ENCODE measurements around the gene GPAM.

GPAM gene

GRCh38 chr10:112185959-112186358, 2.4 kb upstream of the GPAM start:
- no peak overlapping the region for H3K4me3 ChIP-seq
- H3K36me3 ChIP-seq (replicated peaks) = no peaks in the 10 kb centered on the region
- no peaks in the 10 kb centered on the region for H3K27me3 ChIP-seq (ENCODE audit: low read depth)
- H3K4me1 ChIP-seq = peaks cover 15% of the 10 kb centered on the region
- no peak for DNase-seq (ENCODE audit: low spot score in 2 of 2)
- no peaks in the 10 kb centered on the region for H3K9me3 ChIP-seq
- in situ Hi-C loops (cut with MboI; ENCODE audit: low sequenced_read_pairs) = no loop called here

GRCh38 chr10:112184379-112184778, 814 bp upstream of the GPAM start:
- no peaks in the 10 kb centered on the region for H3K27me3 ChIP-seq (ENCODE audit: low read depth)
- peak overlapping the region; percentile 63 for H3K4me3 ChIP-seq
- in situ Hi-C loops (cut with MboI; ENCODE audit: low sequenced_read_pairs) = no loop called here
- peaks cover 15% of the 10 kb centered on the region for H3K4me1 ChIP-seq
- no peak for DNase-seq (ENCODE audit: low spot score in 2 of 2)
- H3K9me3 ChIP-seq = no peaks in the 10 kb centered on the region
- H3K36me3 ChIP-seq (replicated peaks) = peaks cover 4% of the 10 kb centered on the region; the same call in 1 of the 2 replicates

GRCh38 chr10:112184052-112184371, 447 bp upstream of the GPAM start:
- H3K9me3 ChIP-seq = no peaks in the 10 kb centered on the region
- no peak for DNase-seq (ENCODE audit: low spot score in 2 of 2)
- H3K27me3 ChIP-seq (ENCODE audit: low read depth) = no peaks in the 10 kb centered on the region
- peak overlapping the region; percentile 63 for H3K4me3 ChIP-seq
- in situ Hi-C loops (cut with MboI; ENCODE audit: low sequenced_read_pairs) = no loop called here
- peaks cover 5% of the 10 kb centered on the region; the same call in 1 of the 2 replicates for H3K36me3 ChIP-seq (replicated peaks)
- H3K4me1 ChIP-seq = peaks cover 15% of the 10 kb centered on the region

- peak in 1 of 2 experiments; percentile 11 for DNase-seq (ENCODE audit: low spot score in 2 of 2)
- Histone ChIP-seq H3K4me1 (peaks cover 15% of the 10 kb centered on the region), H3K36me3 (replicated peaks) (peaks cover 11% of the 10 kb centered on the region; the same call in 1 of the 2 replicates), H3K9me3 (no peaks in the 10 kb centered on the region), H3K27me3 (ENCODE audit: low read depth) (no peaks in the 10 kb centered on the region), H3K4me3 (peak overlapping the region; percentile 63)
- in situ Hi-C loops (cut with MboI; ENCODE audit: low sequenced_read_pairs) = no loop called here
These were observed 709 bp downstream of the GPAM start for GRCh38 chr10:112182784-112183328.

- no peaks in the 10 kb centered on the region for H3K27me3 ChIP-seq (ENCODE audit: low read depth)
- H3K36me3 ChIP-seq (replicated peaks) = peaks cover 43% of the 10 kb centered on the region
- no peak for DNase-seq (ENCODE audit: low spot score in 2 of 2)
- in situ Hi-C loops (cut with MboI; ENCODE audit: low sequenced_read_pairs) = no loop called here
- no peaks in the 10 kb centered on the region for H3K9me3 ChIP-seq
- peaks cover 4% of the 10 kb centered on the region; the same call in 1 of the 2 replicates for H3K4me1 ChIP-seq
- no peak overlapping the region for H3K4me3 ChIP-seq
These were observed 6.3 kb downstream of the GPAM start for GRCh38 chr10:112177247-112177646.

- no peak for DNase-seq (ENCODE audit: low spot score in 2 of 2)
- peaks cover 46% of the 10 kb centered on the region for H3K36me3 ChIP-seq (replicated peaks)
- no peaks in the 10 kb centered on the region for H3K9me3 ChIP-seq
- H3K4me1 ChIP-seq = peaks cover 1% of the 10 kb centered on the region; the same call in 1 of the 2 replicates
- no peaks in the 10 kb centered on the region for H3K27me3 ChIP-seq (ENCODE audit: low read depth)
- in situ Hi-C loops (cut with MboI; ENCODE audit: low sequenced_read_pairs) = no loop called here
- H3K4me3 ChIP-seq = no peak overlapping the region
These were observed 7.0 kb downstream of the GPAM start for GRCh38 chr10:112176543-112176942.

- no peaks in the 10 kb centered on the region for H3K9me3 ChIP-seq
- no peaks in the 10 kb centered on the region for H3K27me3 ChIP-seq (ENCODE audit: low read depth)
- in situ Hi-C loops (cut with MboI; ENCODE audit: low sequenced_read_pairs) = no loop called here
- no peaks in the 10 kb centered on the region for H3K4me1 ChIP-seq
- H3K4me3 ChIP-seq = no peak overlapping the region
- no peak for DNase-seq (ENCODE audit: low spot score in 2 of 2)
- H3K36me3 ChIP-seq (replicated peaks) = peaks cover 46% of the 10 kb centered on the region
These were observed 8.2 kb downstream of the GPAM start for GRCh38 chr10:112175409-112175808.

- peaks cover 38% of the 10 kb centered on the region for H3K36me3 ChIP-seq (replicated peaks)
- no peaks in the 10 kb centered on the region for H3K9me3 ChIP-seq
- no peaks in the 10 kb centered on the region for H3K27me3 ChIP-seq (ENCODE audit: low read depth)
- DNase-seq (ENCODE audit: low spot score in 2 of 2) = no peak
- no peaks in the 10 kb centered on the region for H3K4me1 ChIP-seq
- in situ Hi-C loops (cut with MboI; ENCODE audit: low sequenced_read_pairs) = no loop called here
- no peak overlapping the region for H3K4me3 ChIP-seq
These were observed 10.4 kb downstream of the GPAM start for GRCh38 chr10:112173206-112173605.

- Histone ChIP-seq H3K9me3 (no peaks in the 10 kb centered on the region), H3K4me1 (no peaks in the 10 kb centered on the region), H3K36me3 (replicated peaks) (peaks cover 35% of the 10 kb centered on the region), H3K4me3 (no peak overlapping the region), H3K27me3 (ENCODE audit: low read depth) (no peaks in the 10 kb centered on the region)
- DNase-seq (ENCODE audit: low spot score in 2 of 2) = no peak
- in situ Hi-C loops (cut with MboI; ENCODE audit: low sequenced_read_pairs) = no loop called here
These were observed 14.8 kb downstream of the GPAM start for GRCh38 chr10:112168733-112169132.

GRCh38 chr10:112166800-112167199, 16.8 kb downstream of the GPAM start:
- Histone ChIP-seq H3K4me1 (no peaks in the 10 kb centered on the region), H3K36me3 (replicated peaks) (peaks cover 18% of the 10 kb centered on the region), H3K4me3 (no peak overlapping the region), H3K9me3 (no peaks in the 10 kb centered on the region), H3K27me3 (ENCODE audit: low read depth) (no peaks in the 10 kb centered on the region)
- no peak for DNase-seq (ENCODE audit: low spot score in 2 of 2)
- in situ Hi-C loops (cut with MboI; ENCODE audit: low sequenced_read_pairs) = no loop called here

GRCh38 chr10:112161757-112162518, 21.6 kb downstream of the GPAM start:
- Histone ChIP-seq H3K36me3 (replicated peaks) (peaks cover 18% of the 10 kb centered on the region), H3K4me1 (no peaks in the 10 kb centered on the region), H3K27me3 (ENCODE audit: low read depth) (no peaks in the 10 kb centered on the region), H3K9me3 (no peaks in the 10 kb centered on the region), H3K4me3 (no peak overlapping the region)
- no peak for DNase-seq (ENCODE audit: low spot score in 2 of 2)
- in situ Hi-C loops (cut with MboI; ENCODE audit: low sequenced_read_pairs) = no loop called here

GRCh38 chr10:112160834-112161233, 22.7 kb downstream of the GPAM start:
- in situ Hi-C loops (cut with MboI; ENCODE audit: low sequenced_read_pairs) = no loop called here
- Histone ChIP-seq H3K9me3 (no peaks in the 10 kb centered on the region), H3K4me1 (no peaks in the 10 kb centered on the region), H3K27me3 (ENCODE audit: low read depth) (no peaks in the 10 kb centered on the region), H3K4me3 (no peak overlapping the region), H3K36me3 (replicated peaks) (peaks cover 20% of the 10 kb centered on the region)
- DNase-seq (ENCODE audit: low spot score in 2 of 2) = no peak

GRCh38 chr10:112159469-112159868, 24.1 kb downstream of the GPAM start:
- H3K4me3 ChIP-seq = no peak overlapping the region
- in situ Hi-C loops (cut with MboI; ENCODE audit: low sequenced_read_pairs) = no loop called here
- no peaks in the 10 kb centered on the region for H3K4me1 ChIP-seq
- H3K27me3 ChIP-seq (ENCODE audit: low read depth) = no peaks in the 10 kb centered on the region
- peaks cover 18% of the 10 kb centered on the region for H3K36me3 ChIP-seq (replicated peaks)
- no peaks in the 10 kb centered on the region for H3K9me3 ChIP-seq
- DNase-seq (ENCODE audit: low spot score in 2 of 2) = no peak

GRCh38 chr10:112151524-112152039, 32.0 kb downstream of the GPAM start:
- H3K9me3 ChIP-seq = no peaks in the 10 kb centered on the region
- H3K27me3 ChIP-seq (ENCODE audit: low read depth) = no peaks in the 10 kb centered on the region
- peaks cover 8% of the 10 kb centered on the region; the same call in 1 of the 2 replicates for H3K36me3 ChIP-seq (replicated peaks)
- H3K4me1 ChIP-seq = no peaks in the 10 kb centered on the region
- H3K4me3 ChIP-seq = no peak overlapping the region
- in situ Hi-C loops (cut with MboI; ENCODE audit: low sequenced_read_pairs) = no loop called here
- DNase-seq (ENCODE audit: low spot score in 2 of 2) = no peak
